Measurements from ENCODE around the gene CACNA1F. TPM values are rescaled to one million over a fixed set of nuclear protein-coding genes. Genes with fewer than 3 reads are reported as not detected.

CACNA1F gene
- total RNA-seq, 2 experiments from 2014 or later, result 1.1 to 1.2 TPM

- Mint-ChIP-seq H3K4me3 (peak overlapping the region; percentile 80), H3K9me3 (no peaks in the 10 kb centered on the region), H3K4me1 (ENCODE audit: low read depth) (peaks cover 53% of the 10 kb centered on the region), H3K27me3 (no peaks in the 10 kb centered on the region), H3K36me3 (ENCODE audit: low read depth) (no peaks in the 10 kb centered on the region), H3K27ac (peak overlapping the region; percentile 99)
- Histone ChIP-seq H3K4me3 (ENCODE audit: low read length) (peak overlapping the region; percentile 54), H3K9me3 (ENCODE audit: control insufficient read depth in 1 of 2, insufficient read depth in 1 of 2, low read length in 2 of 2) (no peaks in the 10 kb centered on the region), H3K4me1 (ENCODE audit: insufficient read depth, low read length) (peaks cover 64% of the 10 kb centered on the region), H3K27me3 (ENCODE audit: control insufficient read depth in 1 of 2, insufficient read depth in 2 of 2, low read length in 2 of 2) (no peaks in the 10 kb centered on the region), H3K36me3 (ENCODE audit: insufficient read depth, low read length) (peaks cover 2% of the 10 kb centered on the region), H3K27ac (ENCODE audit: low read depth in 1 of 2, low read length in 2 of 2) (peak overlapping the region; percentile 66 to 96)
- CTCF ChIA-PET, result no interaction called here
- POLR2A ChIA-PET, result interaction anchor here (1.2 to 4.9 kb wide), 5 partner anchors 13 to 104 kb away, joined by 3 to 41 read pairs (median 19); no protein-coding TSS in a partner anchor
- DNase-seq, result peak in 1 of 14 experiments; percentile 33
- no peak for ATAC-seq (ENCODE audit: poor library complexity)
- no peak for TF ChIP-seq CTCF (IDR thresholded peaks at IDR 0.05)
- intact Hi-C loops (cut with DNase I, micrococcal nuclease), result loop anchor here (5.0 kb wide), 1 partner anchor 37 kb away; no protein-coding TSS in a partner anchor
Measured at GRCh38 chrX:49270249-49270921, 37.2 kb upstream of the CACNA1F start.

GRCh38 chrX:49269767-49270248 lies 36.7 kb upstream of the CACNA1F start, which contains the start of gene PPP1R3F:
PPP1R3F (plus strand) TSS chrX:49269793; CDS start chrX:49269870, 77 bp downstream.
- TF ChIP-seq CTCF (IDR thresholded peaks at IDR 0.05), result no peak
- Mint-ChIP-seq H3K27me3 (no peaks in the 10 kb centered on the region), H3K36me3 (ENCODE audit: low read depth) (no peaks in the 10 kb centered on the region), H3K9me3 (no peaks in the 10 kb centered on the region), H3K4me3 (peak within 1 kb of the TSS; percentile 91), H3K27ac (peak within 1 kb of the TSS; percentile 99), H3K4me1 (ENCODE audit: low read depth) (peaks cover 50% of the 10 kb centered on the region)
- POLR2A ChIA-PET, result interaction anchor here (0.8 to 4.9 kb wide), 15 partner anchors 8 to 730 kb away, joined by 3 to 41 read pairs (median 6); partner anchors contain the start of genes CCDC22, OTUD5, PRAF2 and RBM3
- Histone ChIP-seq H3K4me3 (ENCODE audit: low read length) (peak within 1 kb of the TSS; percentile 69), H3K27me3 (ENCODE audit: control insufficient read depth in 1 of 2, insufficient read depth in 2 of 2, low read length in 2 of 2) (no peaks in the 10 kb centered on the region), H3K36me3 (ENCODE audit: insufficient read depth, low read length) (peaks cover 2% of the 10 kb centered on the region), H3K4me1 (ENCODE audit: insufficient read depth, low read length) (peaks cover 64% of the 10 kb centered on the region), H3K27ac (ENCODE audit: low read depth in 1 of 2, low read length in 2 of 2) (peak within 1 kb of the TSS; percentile 96 to 98), H3K9me3 (ENCODE audit: control insufficient read depth in 1 of 2, insufficient read depth in 1 of 2, low read length in 2 of 2) (no peaks in the 10 kb centered on the region)
- CTCF ChIA-PET, result interaction anchor here (1.0 kb wide), 1 partner anchor 114 kb away, joined by 5 read pairs; no protein-coding TSS in a partner anchor
- peak; percentile 5 for ATAC-seq (ENCODE audit: poor library complexity)
- DNase-seq, result peak in 2 of 14 experiments; percentile 16 to 32
- intact Hi-C loops (cut with DNase I, micrococcal nuclease), result loop anchor here (1.0 to 5.0 kb wide), 4 partner anchors 37 to 79 kb away; partner anchors contain the start of genes CACNA1F (in 1 of the 2) and SYP (in 1 of the 2)

GRCh38 chrX:49269010-49269766 lies 36.0 kb upstream of the CACNA1F start:
- H3K4me1 ChIP-seq (ENCODE audit: insufficient read depth, low read length), result peaks cover 57% of the 10 kb centered on the region
- intact Hi-C loops (cut with DNase I, micrococcal nuclease), result loop anchor here (1.0 to 5.0 kb wide), 3 partner anchors 37 to 78 kb away; partner anchors contain the start of genes CACNA1F (in 1 of the 2) and SYP (in 1 of the 2)
- ATAC-seq (ENCODE audit: poor library complexity) (peak; percentile 82), DNase-seq (peak; percentile 85 to 98 (median 90))
- no peaks in the 10 kb centered on the region for H3K36me3 Mint-ChIP-seq (ENCODE audit: low read depth)
- no peaks in the 10 kb centered on the region for H3K9me3 ChIP-seq (ENCODE audit: control insufficient read depth in 1 of 2, insufficient read depth in 1 of 2, low read length in 2 of 2)
- H3K27ac Mint-ChIP-seq, result peak overlapping the region; percentile 99
- H3K9me3 Mint-ChIP-seq, result no peaks in the 10 kb centered on the region
- H3K4me1 Mint-ChIP-seq (ENCODE audit: low read depth), result peaks cover 49% of the 10 kb centered on the region
- H3K4me3 Mint-ChIP-seq, result peak overlapping the region; percentile 91
- no peaks in the 10 kb centered on the region for H3K27me3 Mint-ChIP-seq
- H3K27me3 ChIP-seq (ENCODE audit: control insufficient read depth in 1 of 2, insufficient read depth in 2 of 2, low read length in 2 of 2), result no peaks in the 10 kb centered on the region
- CTCF ChIA-PET, result interaction anchor here (1.0 kb wide), 1 partner anchor 113 kb away, joined by 5 read pairs; no protein-coding TSS in a partner anchor
- H3K27ac ChIP-seq (ENCODE audit: low read depth in 1 of 2, low read length in 2 of 2), result peak overlapping the region; percentile 96 to 98
- H3K4me3 ChIP-seq (ENCODE audit: low read length), result peak overlapping the region; percentile 69
- POLR2A ChIA-PET, result interaction anchor here (0.6 to 3.2 kb wide), 17 partner anchors 9 to 730 kb away, joined by 3 to 37 read pairs (median 5); partner anchors contain the start of genes CCDC22, OTUD5, PRAF2 and RBM3
- H3K36me3 ChIP-seq (ENCODE audit: insufficient read depth, low read length), result peaks cover 2% of the 10 kb centered on the region
- TF ChIP-seq CTCF (IDR thresholded peaks at IDR 0.05), result no peak

Measured in CD4-positive, alpha-beta T cell (primary cell).